Astrocyte (in vitro differentiated cells and primary cell): ENCODE data around the gene BSND. TPM values are rescaled to one million over a fixed set of nuclear protein-coding genes. Genes with fewer than 3 reads are reported as not detected.

Experiments
- DNase-seq: peaks from one replicate; pipeline ENCODE4 v3.0.0-alpha.2; 2010; ENCODE audit warnings: low read depth
- FAIRE-seq: peaks from 2 replicates; lab custom pipeline; 2011; peaks lifted over from hg19 to GRCh38; lab: Jason Lieb, UNC
- H2AFZ ChIP-seq: 2 replicates; pipeline ENCODE4 v1.6.0; 2012; ENCODE audit warnings: low read depth, low read length, inconsistent platforms
- H3K27ac ChIP-seq: 2 replicates; pipeline ENCODE4 v1.5.1; 2011; ENCODE audit warnings: low read depth, low read length, inconsistent platforms
- H3K27me3 ChIP-seq: 2 replicates; pipeline ENCODE4 v1.6.0; 2011; ENCODE audit warnings: low read length, inconsistent platforms; ENCODE audit not compliant: insufficient read depth
- H3K36me3 ChIP-seq: 2 replicates; pipeline ENCODE4 v1.5.1; 2011; ENCODE audit warnings: low read length, inconsistent platforms; ENCODE audit not compliant: insufficient read depth
- H3K4me1 ChIP-seq: 2 replicates; pipeline ENCODE4 v1.5.1; 2011; ENCODE audit warnings: low read length, inconsistent platforms; ENCODE audit not compliant: insufficient read depth
- H3K4me2 ChIP-seq: 2 replicates; pipeline ENCODE4 v1.6.0; 2012; ENCODE audit warnings: low read length, inconsistent platforms
- H3K4me3 ChIP-seq: 2 replicates; pipeline ENCODE4 v1.5.1; 2011; ENCODE audit warnings: low read depth, mild to moderate bottlenecking, low read length, inconsistent platforms; ENCODE audit not compliant: insufficient read depth
- H3K79me2 ChIP-seq: 2 replicates; pipeline ENCODE4 v1.6.0; 2012; ENCODE audit warnings: mild to moderate bottlenecking, low read length, inconsistent platforms; ENCODE audit not compliant: insufficient read depth
- H3K9ac ChIP-seq: 2 replicates; pipeline ENCODE4 v1.6.0; 2012; ENCODE audit warnings: mild to moderate bottlenecking, low read length, inconsistent platforms
- H3K9me3 ChIP-seq: 2 replicates; pipeline ENCODE4 v1.5.1; 2012; ENCODE audit warnings: low read depth, mild to moderate bottlenecking, low read length, inconsistent platforms; ENCODE audit not compliant: insufficient read depth
- H4K20me1 ChIP-seq: 2 replicates; pipeline ENCODE4 v1.6.0; 2012; ENCODE audit warnings: low read length, inconsistent platforms; ENCODE audit not compliant: insufficient read depth
- H3K27ac Mint-ChIP-seq: one replicate; pipeline ENCODE4 v1.8.0; 2021; ENCODE audit warnings: mild to moderate bottlenecking, mixed read lengths; ENCODE audit not compliant: unreplicated experiment
- H3K27me3 Mint-ChIP-seq: one replicate; pipeline ENCODE4 v1.8.0; 2021; ENCODE audit warnings: low read depth, mixed read lengths; ENCODE audit not compliant: unreplicated experiment
- H3K36me3 Mint-ChIP-seq: one replicate; pipeline ENCODE4 v1.8.0; 2021; ENCODE audit warnings: low read depth, mixed read lengths; ENCODE audit not compliant: unreplicated experiment
- H3K4me1 Mint-ChIP-seq: one replicate; pipeline ENCODE4 v1.8.0; 2021; ENCODE audit warnings: low read depth, mixed read lengths; ENCODE audit not compliant: unreplicated experiment
- H3K4me3 Mint-ChIP-seq: one replicate; pipeline ENCODE4 v1.8.0; 2021; ENCODE audit warnings: mild to moderate bottlenecking, moderate library complexity, mixed read lengths; ENCODE audit not compliant: unreplicated experiment
- H3K9me3 Mint-ChIP-seq: one replicate; pipeline ENCODE4 v1.8.0; 2021; ENCODE audit warnings: mild to moderate bottlenecking, mixed read lengths; ENCODE audit not compliant: unreplicated experiment
- CTCF ChIP-seq: IDR thresholded peaks from 2 replicates; pipeline ENCODE4 v1.5.1; 2011; ENCODE audit warnings: low read depth, mild to moderate bottlenecking, inconsistent platforms, low read length, moderate library complexity; ENCODE audit not compliant: insufficient read depth
- EZH2 ChIP-seq: IDR thresholded peaks from 2 replicates; pipeline ENCODE4 v1.6.1; 2012; ENCODE audit warnings: mild to moderate bottlenecking, low read length, inconsistent platforms; ENCODE audit not compliant: insufficient read depth
- total RNA-seq: library from RNA; stranded (reverse); gene quantifications from 2 replicates; pipeline ENCODE4 v1.2.1, GENCODE V29; 2021

Gene BSND
- total RNA-seq, 1 donor from 2014 or later: not detected

GRCh38 chr1:54977533-54978297, 21.0 kb upstream of the BSND start:
- no peak for DNase-seq
- H3K4me3 ChIP-seq: no peak overlapping the region
- no peaks in the 10 kb centered on the region for H3K79me2 ChIP-seq
- H3K9ac ChIP-seq: no peak overlapping the region
- TF ChIP-seq CTCF (no peak), EZH2 (no peak)
- H4K20me1 ChIP-seq: no peaks in the 10 kb centered on the region
- no peaks in the 10 kb centered on the region for H3K9me3 ChIP-seq
- no peaks in the 10 kb centered on the region for H3K36me3 Mint-ChIP-seq
- H3K9me3 Mint-ChIP-seq: no peaks in the 10 kb centered on the region
- no peaks in the 10 kb centered on the region for H3K36me3 ChIP-seq
- peaks cover 41% of the 10 kb centered on the region for H3K27me3 Mint-ChIP-seq
- H3K4me1 Mint-ChIP-seq: peaks cover 7% of the 10 kb centered on the region
- no peak overlapping the region for H3K27ac Mint-ChIP-seq
- peaks cover 21% of the 10 kb centered on the region for H3K27me3 ChIP-seq
- FAIRE-seq: no peak
- H3K4me3 Mint-ChIP-seq: no peak overlapping the region
- H3K4me2 ChIP-seq: no peak overlapping the region
- no peak overlapping the region for H2AFZ ChIP-seq
- H3K4me1 ChIP-seq: no peaks in the 10 kb centered on the region
- no peak overlapping the region for H3K27ac ChIP-seq

- FAIRE-seq (no peak), DNase-seq (no peak)
- no peak overlapping the region for H2AFZ ChIP-seq
- TF ChIP-seq CTCF (no peak), EZH2 (no peak)
- H3K27me3 ChIP-seq: peaks cover 26% of the 10 kb centered on the region
- H3K4me3 Mint-ChIP-seq: no peak overlapping the region
- H3K4me1 Mint-ChIP-seq: no peaks in the 10 kb centered on the region
- no peaks in the 10 kb centered on the region for H3K9me3 ChIP-seq
- no peaks in the 10 kb centered on the region for H4K20me1 ChIP-seq
- H3K4me1 ChIP-seq: no peaks in the 10 kb centered on the region
- H3K9ac ChIP-seq: no peak overlapping the region
- H3K4me3 ChIP-seq: no peak overlapping the region
- H3K36me3 ChIP-seq: no peaks in the 10 kb centered on the region
- H3K79me2 ChIP-seq: no peaks in the 10 kb centered on the region
- no peak overlapping the region for H3K27ac Mint-ChIP-seq
- H3K9me3 Mint-ChIP-seq: no peaks in the 10 kb centered on the region
- H3K27me3 Mint-ChIP-seq: peaks cover 47% of the 10 kb centered on the region
- H3K36me3 Mint-ChIP-seq: no peaks in the 10 kb centered on the region
- no peak overlapping the region for H3K4me2 ChIP-seq
- H3K27ac ChIP-seq: no peak overlapping the region
These were observed 20.0 kb upstream of the BSND start for GRCh38 chr1:54978528-54979326.
